Measurements from ENCODE around the gene TOP3A.

Gene TOP3A

GRCh38 chr17:18233803-18234518 is 80.8 kb downstream of the TOP3A start:
- Mint-ChIP-seq H3K27me3 (ENCODE audit: low read depth, poor library complexity) (no peaks in the 10 kb centered on the region), H3K9me3 (no peaks in the 10 kb centered on the region), H3K36me3 (ENCODE audit: low read depth) (peaks cover 25% of the 10 kb centered on the region), H3K27ac (no peak overlapping the region), H3K4me1 (peaks cover 33% of the 10 kb centered on the region), H3K4me3 (no peak overlapping the region)
- no peak for TF ChIP-seq CTCF (IDR thresholded peaks at IDR 0.05)
- DNase-seq = no peak

GRCh38 chr17:18231164-18231563 is 83.6 kb downstream of the TOP3A start:
- Mint-ChIP-seq H3K27me3 (ENCODE audit: low read depth, poor library complexity) (peaks cover 3% of the 10 kb centered on the region), H3K27ac (peak overlapping the region; percentile 74), H3K4me3 (peak overlapping the region; percentile 66), H3K4me1 (peaks cover 60% of the 10 kb centered on the region), H3K9me3 (no peaks in the 10 kb centered on the region), H3K36me3 (ENCODE audit: low read depth) (peaks cover 10% of the 10 kb centered on the region)
- no peak for TF ChIP-seq CTCF (IDR thresholded peaks at IDR 0.05)
- peak; percentile 40 for DNase-seq

GRCh38 chr17:18230288-18231141 is 84.3 kb downstream of the TOP3A start:
- no peaks in the 10 kb centered on the region for H3K9me3 Mint-ChIP-seq
- peaks cover 6% of the 10 kb centered on the region for H3K36me3 Mint-ChIP-seq (ENCODE audit: low read depth)
- TF ChIP-seq CTCF (IDR thresholded peaks at IDR 0.05) = no peak
- DNase-seq = no peak
- H3K4me1 Mint-ChIP-seq = peaks cover 61% of the 10 kb centered on the region
- no peak overlapping the region for H3K4me3 Mint-ChIP-seq
- H3K27ac Mint-ChIP-seq = peak overlapping the region; percentile 22
- H3K27me3 Mint-ChIP-seq (ENCODE audit: low read depth, poor library complexity) = peaks cover 3% of the 10 kb centered on the region

GRCh38 chr17:18229771-18230170 is 85.0 kb downstream of the TOP3A start:
- H3K4me3 Mint-ChIP-seq = no peak overlapping the region
- H3K27ac Mint-ChIP-seq = peak overlapping the region; percentile 45
- DNase-seq = no peak
- no peak for TF ChIP-seq CTCF (IDR thresholded peaks at IDR 0.05)
- peaks cover 3% of the 10 kb centered on the region for H3K27me3 Mint-ChIP-seq (ENCODE audit: low read depth, poor library complexity)
- H3K36me3 Mint-ChIP-seq (ENCODE audit: low read depth) = peaks cover 3% of the 10 kb centered on the region
- H3K9me3 Mint-ChIP-seq = no peaks in the 10 kb centered on the region
- peaks cover 64% of the 10 kb centered on the region for H3K4me1 Mint-ChIP-seq

GRCh38 chr17:18229254-18229653 is 85.5 kb downstream of the TOP3A start:
- no peaks in the 10 kb centered on the region for H3K9me3 Mint-ChIP-seq
- H3K27ac Mint-ChIP-seq = no peak overlapping the region
- peaks cover 3% of the 10 kb centered on the region for H3K27me3 Mint-ChIP-seq (ENCODE audit: low read depth, poor library complexity)
- peaks cover 70% of the 10 kb centered on the region for H3K4me1 Mint-ChIP-seq
- H3K36me3 Mint-ChIP-seq (ENCODE audit: low read depth) = no peaks in the 10 kb centered on the region
- DNase-seq = peak; percentile 22
- TF ChIP-seq CTCF (IDR thresholded peaks at IDR 0.05) = no peak
- H3K4me3 Mint-ChIP-seq = no peak overlapping the region
